Lung (tissue), 12 donors: Measurements from ENCODE around the gene C5AR2. TPM values are rescaled to one million over a fixed set of nuclear protein-coding genes. Genes with fewer than 3 reads are reported as not detected.

ENCODE experiments used
- ATAC-seq: fragments of 200-7000 bp; cut with Tn5 transposase; one replicate; pipeline ENCODE4 v1.9.1; 2020; ENCODE audit warnings: moderate number of reproducible peaks; ENCODE audit not compliant: insufficient read depth, low FRiP score
- DNase-seq, 3 donors: peaks; one replicate each; pipeline ENCODE4 v3.0.0-alpha.2; 2013 to 2017
- H3K27ac ChIP-seq, 2 donors: one replicate each; pipeline ENCODE4 v1.5.1; 2013; ENCODE audit warnings: mild to moderate bottlenecking in 2 of 2, moderate library complexity in 2 of 2, control low read depth in 1 of 2, inconsistent platforms in 1 of 2, low read depth in 1 of 2, low read length in 1 of 2
- H3K27me3 ChIP-seq, 3 donors: one replicate each; pipeline ENCODE4 v1.5.1; 2013; ENCODE audit warnings: low read length in 2 of 3; ENCODE audit not compliant: control insufficient read depth in 3 of 3, insufficient read depth in 3 of 3
- H3K36me3 ChIP-seq, 4 donors: one replicate each; pipeline ENCODE4 v1.5.1; 2013; ENCODE audit warnings: low read length in 4 of 4, mild to moderate bottlenecking in 1 of 4, moderate library complexity in 1 of 4; ENCODE audit not compliant: control insufficient read depth in 4 of 4, insufficient read depth in 4 of 4
- H3K4me1 ChIP-seq, 5 donors: one replicate each; pipeline ENCODE4 v1.5.1; 2013; ENCODE audit warnings: low read length in 5 of 5, mild to moderate bottlenecking in 2 of 5, moderate library complexity in 1 of 5; ENCODE audit not compliant: control insufficient read depth in 5 of 5, insufficient read depth in 5 of 5
- H3K4me3 ChIP-seq: one replicate; pipeline ENCODE4 v1.5.1; 2013; ENCODE audit warnings: mild to moderate bottlenecking, control low read depth, moderate library complexity
- H3K9ac ChIP-seq, 2 donors: one replicate each; pipeline ENCODE4 v1.5.1; 2013; ENCODE audit warnings: low read length in 2 of 2, control low read depth in 1 of 2; ENCODE audit not compliant: insufficient read depth in 1 of 2
- H3K9me3 ChIP-seq, 4 donors: one replicate each; pipeline ENCODE4 v1.5.1; 2013; ENCODE audit warnings: low read length in 3 of 4, mild to moderate bottlenecking in 1 of 4, moderate library complexity in 1 of 4; ENCODE audit not compliant: control insufficient read depth in 4 of 4, insufficient read depth in 3 of 4
- CTCF ChIP-seq: IDR thresholded peaks from 2 replicates; pipeline ENCODE4 v1.5.1; 2012; ENCODE audit warnings: mild to moderate bottlenecking; ENCODE audit errors: control extremely low read depth, extremely low read depth
- WGBS, 2 donors: extraction: QIAGEN DNeasy Blood & Tissue Kit; methylation state at CpG; one replicate each; pipeline ENCODE4 v1.1.7; 2013; 5-methylcytosine and 5-hydroxymethylcytosine counted together
- polyA plus RNA-seq, 2 donors: library from polyadenylated mRNA; stranded (reverse); fragments of 200-250 nt; gene quantifications; one replicate each; pipeline ENCODE4 v1.2.1, GENCODE V29; 2013
- total RNA-seq, 2 donors: library from RNA; depleted of rRNA in 1 of 2; stranded (reverse); fragments of >200 nt in 1 of 2; gene quantifications; one replicate each; pipeline ENCODE4 v1.2.1, GENCODE V29; 2014 to 2021
- donor health status: control.
- donor health status: control.
- donor health status: Bipolar disorder and iron deficiency.
- donor health status: healthy.
- donor health status: DM: yes; HTN: yes; CAD: no.

C5AR2 gene
- total and polyA plus RNA-seq, 4 donors, result 1.0 to 17.4 (median 7.7) TPM

- TF ChIP-seq CTCF, result no peak
- peaks cover 33 to 69% (median 38%) of the 10 kb centered on the region in 4 donors for H3K36me3 ChIP-seq
- WGBS, 2 donors, result 95 to 97% methylated on average over 28 of the region's 28 CpGs
- no peak for DNase-seq
- H3K4me1 ChIP-seq, result peaks cover 0 to 3% (median 0%) of the 10 kb centered on the region in 5 donors
- no peak overlapping the region for H3K9ac ChIP-seq
- H3K9me3 ChIP-seq, result peaks cover 0 to 7% (median 0%) of the 10 kb centered on the region in 4 donors
- H3K4me3 ChIP-seq, result no peak overlapping the region
- ATAC-seq, result no peak
- H3K27ac ChIP-seq, result no peak overlapping the region
- H3K27me3 ChIP-seq, result no peaks in the 10 kb centered on the region
Measured at GRCh38 chr19:47357788-47358680, 26.1 kb downstream of the C5AR2 start.

DNA sequence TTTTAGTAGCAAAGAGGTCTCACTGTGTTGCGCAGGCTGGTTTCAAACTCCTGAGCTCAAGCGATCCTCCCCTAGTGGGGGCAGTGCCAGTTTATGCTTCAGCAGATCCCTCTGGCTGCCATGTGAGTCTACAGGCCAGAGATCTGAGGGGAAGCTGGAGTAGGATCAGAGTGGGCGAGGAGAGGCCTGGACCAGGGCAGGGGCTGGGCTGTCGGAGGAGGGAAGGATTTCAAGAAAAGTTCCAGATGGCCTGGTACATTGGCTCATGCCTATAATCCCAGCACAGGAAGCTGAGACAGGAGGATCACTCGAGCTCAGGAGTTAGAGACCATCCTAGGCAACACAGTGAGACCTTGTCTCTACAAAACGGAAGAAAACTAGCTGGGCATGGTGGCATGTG, 27.0 kb downstream of the C5AR2 start:
- Histone ChIP-seq H3K27me3 (no peaks in the 10 kb centered on the region), H3K4me1 (peaks cover 0 to 3% (median 0%) of the 10 kb centered on the region in 5 donors), H3K36me3 (peaks cover 30 to 65% (median 39%) of the 10 kb centered on the region in 4 donors), H3K4me3 (no peak overlapping the region), H3K9ac (no peak overlapping the region), H3K27ac (no peak overlapping the region), H3K9me3 (peaks cover 0 to 7% (median 0%) of the 10 kb centered on the region in 4 donors)
- DNase-seq, result no peak
- no peak for TF ChIP-seq CTCF
- WGBS, 2 donors, result 91 to 93% methylated on average over 6 of the region's 6 CpGs
- ATAC-seq, result no peak

GRCh38 chr19:47362321-47362720, 30.3 kb downstream of the C5AR2 start:
- Histone ChIP-seq H3K9ac (no peak overlapping the region), H3K27ac (no peak overlapping the region), H3K4me1 (no peaks in the 10 kb centered on the region), H3K36me3 (peaks cover 12 to 60% (median 29%) of the 10 kb centered on the region in 4 donors), H3K4me3 (no peak overlapping the region), H3K27me3 (no peaks in the 10 kb centered on the region), H3K9me3 (peaks cover 0 to 8% (median 0%) of the 10 kb centered on the region in 4 donors)
- no peak for TF ChIP-seq CTCF
- ATAC-seq (no peak), DNase-seq (no peak)
- 93 to 97% methylated on average over 21 of the region's 21 CpGs for WGBS, 2 donors
